Activated CD8-positive, alpha-beta memory T cell treated with anti-CD3 and anti-CD28 coated beads, Interleukin-2, amount 50 U/mL, for 1 hour (primary cell): ENCODE data around the gene FBLN2.

Experiments used
- DNase-seq: peaks from one replicate; pipeline ENCODE4 v3.0.0-alpha.2; 2020; ENCODE audit errors: extremely low read depth

The FBLN2 gene

GRCh38 chr3:13663781-13664535, 115.0 kb downstream of the FBLN2 start:
- DNase-seq: no peak

GRCh38 chr3:13665582-13666226, 116.8 kb downstream of the FBLN2 start:
- no peak for DNase-seq

- DNase-seq: no peak
Observed at GRCh38 chr3:13666227-13666619, 117.3 kb downstream of the FBLN2 start.

- DNase-seq: no peak
Observed at GRCh38 chr3:13666781-13667709, 118.1 kb downstream of the FBLN2 start.

DNA sequence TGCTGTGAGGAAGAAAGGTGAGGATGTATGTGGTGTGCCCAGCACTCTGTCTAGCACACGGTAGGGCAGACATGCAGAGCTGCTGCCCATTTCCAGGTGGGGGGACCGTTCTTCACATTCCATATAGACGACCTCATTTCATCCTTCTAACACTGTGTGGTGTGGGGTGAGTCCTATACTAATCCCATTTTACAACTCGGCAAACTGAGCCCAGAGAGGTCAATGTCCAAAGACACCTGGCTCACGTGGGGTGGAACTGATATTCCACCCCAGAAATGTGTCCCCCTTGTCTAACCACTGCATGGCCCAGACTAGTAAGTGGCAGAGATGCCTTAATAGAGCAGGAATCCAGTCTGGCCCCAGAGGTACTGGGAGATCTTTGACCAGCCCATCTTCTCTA, 119.2 kb downstream of the FBLN2 start:
- DNase-seq: no peak

DNA sequence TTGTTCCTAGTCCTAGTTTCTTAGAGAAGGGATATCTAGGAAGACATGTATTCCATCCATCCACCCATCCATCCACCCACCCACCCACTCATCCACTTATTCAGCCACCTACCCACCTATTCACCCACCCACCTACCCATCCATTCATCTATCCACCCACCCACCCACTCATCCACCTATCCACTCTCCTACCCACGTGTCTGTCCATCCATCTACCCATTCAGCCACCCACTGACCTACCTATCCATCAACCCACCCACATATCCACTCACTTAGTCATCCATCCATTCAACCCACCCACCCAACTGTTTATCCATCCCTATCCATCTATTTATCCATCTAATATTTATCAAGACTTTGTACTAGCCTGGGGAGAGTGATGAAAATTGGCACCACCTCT, 120.5 kb downstream of the FBLN2 start:
- no peak for DNase-seq

DNA sequence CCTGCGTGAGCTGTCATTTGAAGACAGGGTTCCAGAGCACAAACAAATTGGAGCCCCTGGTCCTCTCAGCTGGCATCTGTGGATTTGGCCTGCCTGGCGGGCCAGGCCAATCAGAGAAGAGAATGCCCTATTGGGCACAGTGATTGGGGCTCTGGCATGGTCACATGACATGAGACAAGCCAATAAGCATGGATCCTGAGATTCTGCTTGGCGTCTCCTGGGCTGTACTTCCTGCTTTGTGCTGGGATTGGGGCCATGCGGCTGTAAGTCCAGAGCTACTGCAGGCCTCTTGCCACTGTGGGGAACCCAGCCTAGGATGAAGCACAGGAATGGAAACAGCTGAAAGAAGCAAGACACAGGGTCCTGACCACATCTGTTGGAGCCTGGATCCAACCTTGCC, 121.4 kb downstream of the FBLN2 start:
- no peak for DNase-seq

DNA sequence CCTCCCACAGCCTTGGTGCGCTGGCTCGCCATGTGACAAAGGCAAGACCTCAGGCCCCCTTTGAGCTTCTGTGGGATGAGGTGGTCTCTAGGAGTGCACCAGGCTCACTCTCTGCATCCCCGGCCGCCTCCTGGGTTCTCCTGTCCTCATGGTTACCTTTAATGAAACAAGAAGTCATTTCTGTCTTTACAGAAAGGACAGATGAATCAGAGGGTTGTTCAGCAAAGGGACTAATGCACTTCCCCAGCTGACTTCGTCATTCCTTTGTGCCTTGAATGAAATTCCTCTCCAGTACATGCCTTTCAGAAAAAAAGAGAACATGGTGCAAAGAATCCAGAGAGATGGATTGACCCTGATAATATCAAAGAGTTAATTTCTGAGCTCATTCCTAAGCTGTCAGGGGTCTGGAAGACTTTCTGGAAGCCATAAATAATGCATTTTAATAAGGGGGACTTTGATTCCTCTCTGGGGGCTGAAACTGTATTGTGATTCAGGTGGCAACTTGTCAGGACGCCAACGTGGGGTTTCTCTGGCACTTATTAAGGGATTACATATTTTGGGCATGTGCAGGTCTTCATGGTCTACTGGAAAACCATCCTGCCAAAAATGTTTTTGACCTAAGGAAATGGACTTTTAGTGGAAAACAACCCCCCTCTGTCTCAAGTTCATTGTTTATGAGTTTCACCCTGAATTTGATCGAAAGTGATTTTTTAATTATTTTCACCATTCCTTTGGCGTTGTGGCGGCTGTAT, 122.7 kb downstream of the FBLN2 start:
- no peak for DNase-seq

DNA sequence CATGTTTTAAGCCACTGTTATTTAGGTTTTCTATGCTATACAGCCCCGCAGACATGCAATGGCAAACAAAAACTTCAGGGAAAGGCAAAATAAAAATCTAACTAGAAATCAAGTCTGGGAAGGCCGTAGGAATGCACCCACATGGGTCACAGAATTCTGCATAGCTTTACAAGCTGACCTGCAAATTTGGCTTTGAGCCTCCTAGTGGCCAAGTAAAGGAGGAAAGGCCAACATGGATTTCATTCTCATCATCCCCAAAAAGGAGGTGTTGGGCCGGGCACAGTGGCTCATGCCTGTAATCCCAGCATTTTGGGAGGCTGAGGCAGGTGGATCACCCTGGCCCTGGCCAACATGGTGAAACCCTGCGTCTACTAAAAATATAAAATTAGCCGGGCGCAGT, 124.3 kb downstream of the FBLN2 start:
- no peak for DNase-seq

- no peak for DNase-seq
Observed at GRCh38 chr3:13674538-13675185, 125.7 kb downstream of the FBLN2 start.

GRCh38 chr3:13676356-13677017, 127.6 kb downstream of the FBLN2 start:
- DNase-seq: no peak

DNA sequence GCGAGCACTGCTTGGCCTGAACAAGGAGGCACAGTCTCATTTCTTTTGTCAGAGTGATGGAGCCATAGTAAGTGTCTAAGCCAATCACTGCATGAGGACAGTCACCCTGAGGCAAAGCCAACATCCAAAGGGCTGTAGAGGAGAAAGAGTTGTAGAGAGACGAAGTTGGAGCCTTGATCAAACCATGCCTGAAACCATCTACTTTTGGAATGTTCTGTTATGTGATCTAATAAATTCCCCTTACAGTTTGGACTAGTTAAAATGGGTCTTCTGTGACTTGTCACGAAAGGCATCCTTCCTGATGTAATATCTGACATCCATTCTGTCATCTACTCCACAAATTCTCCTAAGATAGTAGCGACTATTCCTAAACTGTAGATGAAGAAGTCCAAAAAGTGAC, 128.3 kb downstream of the FBLN2 start:
- DNase-seq: no peak

DNA sequence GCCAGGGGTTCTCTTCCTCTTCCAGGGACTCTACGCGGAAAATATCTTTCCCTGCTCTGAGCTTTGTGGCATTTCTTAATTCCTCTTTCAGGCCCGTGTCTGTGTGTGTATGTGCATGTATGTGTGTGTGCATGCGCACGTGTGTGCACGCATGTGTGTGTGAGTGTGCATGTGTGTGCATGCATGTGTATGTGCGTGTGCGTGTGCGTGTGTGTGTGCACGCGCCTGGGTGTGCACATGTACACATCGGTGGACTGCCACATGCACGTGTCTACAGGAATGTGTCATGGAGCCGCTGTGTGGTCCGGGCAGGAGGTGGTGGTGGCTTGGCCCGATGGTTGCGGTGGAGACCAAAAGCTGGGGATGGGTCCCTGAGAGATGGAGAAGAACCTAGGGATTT, 133.0 kb downstream of the FBLN2 start:
- no peak for DNase-seq

- DNase-seq: no peak
Observed at GRCh38 chr3:13682331-13683013, 133.5 kb downstream of the FBLN2 start.

DNA sequence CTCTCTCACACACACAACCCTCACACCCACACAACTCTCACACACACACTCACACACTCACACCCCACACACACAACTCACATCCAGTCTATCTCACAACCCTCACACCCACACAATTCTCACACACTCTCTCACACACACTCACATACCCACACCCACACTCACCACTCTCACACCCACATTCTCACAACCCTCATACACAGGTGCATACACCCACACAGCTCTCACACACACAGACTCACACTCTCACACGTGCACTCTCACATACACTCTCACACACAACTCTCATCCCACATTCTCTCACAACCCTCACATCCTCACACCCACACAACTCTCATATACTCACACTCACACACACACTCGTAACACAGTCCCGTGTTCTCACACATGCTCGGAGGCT, 134.4 kb downstream of the FBLN2 start:
- DNase-seq: no peak

GRCh38 chr3:13683772-13684171, 134.8 kb downstream of the FBLN2 start:
- DNase-seq: no peak

GRCh38 chr3:13684350-13684749, 135.4 kb downstream of the FBLN2 start:
- no peak for DNase-seq

DNA sequence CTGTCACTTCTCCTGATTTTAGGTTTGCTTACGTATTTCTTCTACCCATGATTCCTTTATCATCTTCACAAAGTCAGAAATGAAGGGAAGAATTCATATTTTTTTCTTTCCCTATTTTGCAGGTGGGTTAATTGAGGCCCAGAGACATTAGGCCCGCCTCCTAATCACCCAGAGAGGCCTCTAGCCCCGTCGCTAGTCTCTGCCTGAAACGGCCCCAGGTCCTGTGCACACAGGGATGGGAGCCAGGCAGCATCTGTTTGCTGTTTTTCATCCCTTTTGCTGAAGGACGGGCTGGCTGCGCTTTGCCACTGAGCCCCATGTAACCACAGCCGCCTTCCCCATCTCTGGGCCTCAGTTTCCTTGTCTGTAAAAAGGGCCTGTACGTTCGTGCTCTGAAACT, 135.9 kb downstream of the FBLN2 start:
- DNase-seq: no peak

DNA sequence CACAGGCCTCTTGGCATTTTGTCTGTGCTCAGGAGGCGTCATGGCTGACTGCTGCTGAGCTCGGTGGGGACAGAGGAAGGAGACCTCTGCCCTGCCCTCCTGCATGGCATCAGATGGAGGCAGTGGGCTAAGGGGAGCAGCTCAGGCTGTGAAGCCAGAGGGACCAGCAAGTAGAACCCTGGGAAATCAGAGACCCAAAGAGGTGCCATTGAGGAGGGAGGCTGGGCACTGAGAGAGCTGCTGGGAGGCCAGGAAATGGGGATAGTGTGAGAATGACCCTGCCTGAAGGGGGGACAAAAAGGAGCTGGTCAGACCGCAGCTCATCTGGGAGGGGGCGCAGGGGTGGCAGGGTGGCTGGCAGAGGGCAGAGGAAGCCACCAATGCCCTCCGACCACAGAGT, 136.8 kb downstream of the FBLN2 start:
- no peak for DNase-seq
